HL-60 (cell line): Measurements from ENCODE around the gene CBLB.

Source experiments
- GABPA ChIP-seq: IDR thresholded peaks from 2 replicates; pipeline ENCODE4 v1.6.1; 2012; ENCODE audit warnings: low read depth
- POLR2AphosphoS5 ChIP-seq: IDR thresholded peaks from 2 replicates; pipeline ENCODE4 v1.6.1; 2012; ENCODE audit warnings: low read depth
- REST ChIP-seq: IDR thresholded peaks from 2 replicates; pipeline ENCODE4 v1.6.1; 2012; ENCODE audit warnings: low read depth; ENCODE audit not compliant: insufficient replicate concordance
- SPI1 ChIP-seq: IDR thresholded peaks from 2 replicates; pipeline ENCODE4 v1.6.1; 2012; ENCODE audit warnings: low read depth, mild to moderate bottlenecking, borderline replicate concordance
- TF ChIP-seq, protein P1 (sequence below): IDR thresholded peaks from one replicate; pipeline ENCODE4 v1.5.1; 2011; ENCODE audit warnings: low read length, control low read depth, inconsistent platforms; ENCODE audit not compliant: insufficient read depth

GRCh38 chr3:105774444-105775180, 94.2 kb downstream of the CBLB start:
- TF ChIP-seq, protein P1, sequence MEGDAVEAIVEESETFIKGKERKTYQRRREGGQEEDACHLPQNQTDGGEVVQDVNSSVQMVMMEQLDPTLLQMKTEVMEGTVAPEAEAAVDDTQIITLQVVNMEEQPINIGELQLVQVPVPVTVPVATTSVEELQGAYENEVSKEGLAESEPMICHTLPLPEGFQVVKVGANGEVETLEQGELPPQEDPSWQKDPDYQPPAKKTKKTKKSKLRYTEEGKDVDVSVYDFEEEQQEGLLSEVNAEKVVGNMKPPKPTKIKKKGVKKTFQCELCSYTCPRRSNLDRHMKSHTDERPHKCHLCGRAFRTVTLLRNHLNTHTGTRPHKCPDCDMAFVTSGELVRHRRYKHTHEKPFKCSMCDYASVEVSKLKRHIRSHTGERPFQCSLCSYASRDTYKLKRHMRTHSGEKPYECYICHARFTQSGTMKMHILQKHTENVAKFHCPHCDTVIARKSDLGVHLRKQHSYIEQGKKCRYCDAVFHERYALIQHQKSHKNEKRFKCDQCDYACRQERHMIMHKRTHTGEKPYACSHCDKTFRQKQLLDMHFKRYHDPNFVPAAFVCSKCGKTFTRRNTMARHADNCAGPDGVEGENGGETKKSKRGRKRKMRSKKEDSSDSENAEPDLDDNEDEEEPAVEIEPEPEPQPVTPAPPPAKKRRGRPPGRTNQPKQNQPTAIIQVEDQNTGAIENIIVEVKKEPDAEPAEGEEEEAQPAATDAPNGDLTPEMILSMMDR: no peak
- TF ChIP-seq REST (no peak), POLR2AphosphoS5 (no peak), SPI1 (no peak), GABPA (no peak)
